Adipocyte (in vitro differentiated cells): Measurements from ENCODE around the gene INSIG1.

ENCODE experiments used
- DNase-seq: peaks from one replicate; pipeline ENCODE4 v3.0.0-alpha.2; 2015; ENCODE audit warnings: low read depth
- H3K27me3 ChIP-seq: replicated peaks from 2 replicates; pipeline ENCODE4 v1.7.0; 2013; ENCODE audit warnings: mild to moderate bottlenecking, low read length, moderate library complexity; ENCODE audit not compliant: control insufficient read depth, insufficient read depth
- H3K36me3 ChIP-seq: 2 replicates; pipeline ENCODE4 v1.7.0; 2013; ENCODE audit warnings: low read length, mild to moderate bottlenecking, moderate library complexity; ENCODE audit not compliant: control insufficient read depth, insufficient read depth, severe bottlenecking
- H3K4me1 ChIP-seq: 2 replicates; pipeline ENCODE4 v1.7.0; 2013; ENCODE audit warnings: mild to moderate bottlenecking, low read length, moderate library complexity; ENCODE audit not compliant: control insufficient read depth, insufficient read depth
- H3K4me3 ChIP-seq: 2 replicates; pipeline ENCODE4 v1.7.0; 2013; ENCODE audit warnings: mild to moderate bottlenecking, low read length, moderate library complexity
- H3K9ac ChIP-seq: 2 replicates; pipeline ENCODE4 v1.7.0; 2013; ENCODE audit warnings: mild to moderate bottlenecking, low read length, moderate library complexity
- H3K9me3 ChIP-seq: 2 replicates; pipeline ENCODE4 v1.7.0; 2013; ENCODE audit warnings: mild to moderate bottlenecking, low read length, moderate library complexity; ENCODE audit not compliant: control insufficient read depth

The INSIG1 gene

GRCh38 chr7:155278921-155279320 lies 18.8 kb upstream of the INSIG1 start:
- H3K4me3 ChIP-seq: no peak overlapping the region
- no peaks in the 10 kb centered on the region for H3K36me3 ChIP-seq
- no peaks in the 10 kb centered on the region for H3K9me3 ChIP-seq
- H3K27me3 ChIP-seq: peaks cover 12% of the 10 kb centered on the region
- DNase-seq: no peak
- H3K4me1 ChIP-seq: peaks cover 16% of the 10 kb centered on the region
- no peak overlapping the region for H3K9ac ChIP-seq

GRCh38 chr7:155279787-155280445 lies 17.8 kb upstream of the INSIG1 start:
- no peak for DNase-seq
- peaks cover 13% of the 10 kb centered on the region for H3K27me3 ChIP-seq
- no peaks in the 10 kb centered on the region for H3K36me3 ChIP-seq

GRCh38 chr7:155280446-155281397 lies 17.0 kb upstream of the INSIG1 start:
- Histone ChIP-seq H3K4me1 (no peaks in the 10 kb centered on the region), H3K27me3 (peaks cover 17% of the 10 kb centered on the region), H3K36me3 (no peaks in the 10 kb centered on the region), H3K4me3 (no peak overlapping the region), H3K9ac (no peak overlapping the region), H3K9me3 (no peaks in the 10 kb centered on the region)
- DNase-seq: no peak

More at GRCh38 chr7:155279787-155280445, 17.8 kb upstream of the INSIG1 start:
- peaks cover 6% of the 10 kb centered on the region for H3K4me1 ChIP-seq
- H3K9ac ChIP-seq: no peak overlapping the region
- H3K9me3 ChIP-seq: no peaks in the 10 kb centered on the region
- no peak overlapping the region for H3K4me3 ChIP-seq

GRCh38 chr7:155281398-155281969 lies 16.2 kb upstream of the INSIG1 start:
- DNase-seq: no peak
- Histone ChIP-seq H3K4me1 (no peaks in the 10 kb centered on the region), H3K27me3 (peaks cover 17% of the 10 kb centered on the region), H3K9me3 (no peaks in the 10 kb centered on the region), H3K9ac (no peak overlapping the region), H3K36me3 (no peaks in the 10 kb centered on the region), H3K4me3 (no peak overlapping the region)

- Histone ChIP-seq H3K4me1 (no peaks in the 10 kb centered on the region), H3K9ac (no peak overlapping the region), H3K27me3 (peaks cover 17% of the 10 kb centered on the region), H3K4me3 (no peak overlapping the region), H3K36me3 (no peaks in the 10 kb centered on the region), H3K9me3 (no peaks in the 10 kb centered on the region)
- no peak for DNase-seq
Measured at GRCh38 chr7:155282671-155283070, 15.0 kb upstream of the INSIG1 start.

- H3K9ac ChIP-seq: no peak overlapping the region
- DNase-seq: no peak
- H3K27me3 ChIP-seq: peaks cover 15% of the 10 kb centered on the region
- H3K4me3 ChIP-seq: no peak overlapping the region
- no peaks in the 10 kb centered on the region for H3K4me1 ChIP-seq
- no peaks in the 10 kb centered on the region for H3K36me3 ChIP-seq
- H3K9me3 ChIP-seq: no peaks in the 10 kb centered on the region
Measured at GRCh38 chr7:155283565-155284194, 14.0 kb upstream of the INSIG1 start.

GRCh38 chr7:155284496-155285274 lies 13.0 kb upstream of the INSIG1 start:
- H3K9me3 ChIP-seq: no peaks in the 10 kb centered on the region
- H3K9ac ChIP-seq: no peak overlapping the region
- no peaks in the 10 kb centered on the region for H3K36me3 ChIP-seq
- no peaks in the 10 kb centered on the region for H3K4me1 ChIP-seq
- H3K27me3 ChIP-seq: peaks cover 11% of the 10 kb centered on the region
- DNase-seq: no peak
- H3K4me3 ChIP-seq: no peak overlapping the region

GRCh38 chr7:155285423-155285822 lies 12.3 kb upstream of the INSIG1 start:
- Histone ChIP-seq H3K9ac (no peak overlapping the region), H3K4me1 (no peaks in the 10 kb centered on the region), H3K4me3 (no peak overlapping the region), H3K27me3 (peaks cover 9% of the 10 kb centered on the region), H3K9me3 (no peaks in the 10 kb centered on the region), H3K36me3 (no peaks in the 10 kb centered on the region)
- no peak for DNase-seq

- peaks cover 5% of the 10 kb centered on the region for H3K27me3 ChIP-seq
- DNase-seq: no peak
- H3K9ac ChIP-seq: no peak overlapping the region
- H3K4me3 ChIP-seq: no peak overlapping the region
- no peaks in the 10 kb centered on the region for H3K9me3 ChIP-seq
- H3K4me1 ChIP-seq: no peaks in the 10 kb centered on the region
- no peaks in the 10 kb centered on the region for H3K36me3 ChIP-seq
Measured at GRCh38 chr7:155285833-155286232, 11.8 kb upstream of the INSIG1 start.

- Histone ChIP-seq H3K9me3 (no peaks in the 10 kb centered on the region), H3K4me1 (peaks cover 6% of the 10 kb centered on the region), H3K4me3 (no peak overlapping the region), H3K36me3 (no peaks in the 10 kb centered on the region), H3K9ac (no peak overlapping the region), H3K27me3 (peaks cover 5% of the 10 kb centered on the region)
- no peak for DNase-seq
Measured at GRCh38 chr7:155286686-155287085, 11.0 kb upstream of the INSIG1 start.
